PFSK-1 (cell line): ENCODE measurements around the gene SLC22A23.

ENCODE experiments used
- FOXP2 ChIP-seq: optimal IDR thresholded peaks from 2 replicates; pipeline ENCODE3; 2011; ENCODE audit warnings: borderline replicate concordance, control low read depth, inconsistent platforms; ENCODE audit not compliant: insufficient read depth; ENCODE audit errors: extremely low read length, extremely low read depth
- POLR2AphosphoS5 ChIP-seq: IDR thresholded peaks from 2 replicates; pipeline ENCODE4 v1.6.1; 2012; ENCODE audit warnings: low read depth, mild to moderate bottlenecking, control low read depth, low read length, moderate library complexity
- SIN3A ChIP-seq: IDR thresholded peaks from 2 replicates; pipeline ENCODE4 v1.6.1; 2012; ENCODE audit warnings: mild to moderate bottlenecking, low read length, moderate library complexity, borderline replicate concordance; ENCODE audit not compliant: insufficient read depth
- TAF1 ChIP-seq: IDR thresholded peaks from 2 replicates; pipeline ENCODE4 v1.6.1; 2012; ENCODE audit warnings: low read length, control low read depth, borderline replicate concordance; ENCODE audit not compliant: insufficient read depth
- TF ChIP-seq, protein P1 (sequence below), 2 experiments: IDR thresholded peaks; 2 replicates each; pipeline versions ENCODE4 v1.6.1 to v1.8.0; 2011 to 2012; ENCODE audit warnings: low read depth in 2 of 2, low read length in 2 of 2, control low read depth in 1 of 2, inconsistent platforms in 1 of 2, mild to moderate bottlenecking in 1 of 2, moderate library complexity in 1 of 2; ENCODE audit not compliant: insufficient read depth in 1 of 2

Gene SLC22A23

DNA sequence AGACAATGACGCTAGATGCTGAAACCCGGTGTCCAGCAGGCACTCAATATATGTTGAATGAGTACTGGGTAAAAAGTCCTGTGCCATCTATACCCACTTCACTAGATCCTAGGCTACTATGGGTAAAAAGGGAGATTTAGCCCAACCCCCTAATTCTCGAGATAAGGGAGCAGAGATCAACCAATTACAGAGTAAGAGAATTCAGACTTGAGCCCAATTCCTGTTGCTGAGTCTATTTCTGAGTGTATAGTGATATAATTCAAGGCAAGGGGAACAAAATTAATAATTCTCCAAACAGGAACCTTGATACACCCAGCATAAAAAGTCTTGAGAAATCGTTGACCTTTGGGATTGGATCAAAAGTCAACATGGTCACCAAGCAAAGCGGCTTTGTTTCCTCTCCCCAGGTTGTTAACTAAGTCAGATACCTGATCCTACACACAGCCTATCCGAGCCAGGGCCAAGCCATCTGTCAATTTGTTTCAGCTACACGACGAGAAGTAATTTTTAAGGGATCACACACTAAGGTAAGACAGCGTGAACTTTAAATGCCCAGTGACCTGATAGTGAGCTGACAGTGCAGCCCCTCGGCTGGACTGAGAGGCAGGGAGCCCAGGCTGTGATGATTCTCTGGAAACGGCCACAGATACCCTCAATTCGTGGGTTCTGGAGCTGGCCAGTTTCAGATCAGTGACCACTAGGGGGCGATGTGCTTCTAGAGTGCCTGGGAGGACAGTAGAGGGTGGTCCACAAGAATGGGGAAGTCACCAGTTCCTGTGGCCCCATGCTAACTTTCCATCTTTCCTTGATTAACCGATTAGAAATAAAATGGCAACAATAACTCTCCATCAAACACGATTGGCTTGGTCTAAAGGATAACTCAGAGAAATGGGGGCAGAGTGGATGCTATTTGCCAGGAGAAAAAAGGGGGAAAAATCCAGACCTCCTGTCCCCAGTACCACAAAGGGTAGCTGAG, 46.2 kb downstream of the SLC22A23 start:
- TF ChIP-seq, protein P1, sequence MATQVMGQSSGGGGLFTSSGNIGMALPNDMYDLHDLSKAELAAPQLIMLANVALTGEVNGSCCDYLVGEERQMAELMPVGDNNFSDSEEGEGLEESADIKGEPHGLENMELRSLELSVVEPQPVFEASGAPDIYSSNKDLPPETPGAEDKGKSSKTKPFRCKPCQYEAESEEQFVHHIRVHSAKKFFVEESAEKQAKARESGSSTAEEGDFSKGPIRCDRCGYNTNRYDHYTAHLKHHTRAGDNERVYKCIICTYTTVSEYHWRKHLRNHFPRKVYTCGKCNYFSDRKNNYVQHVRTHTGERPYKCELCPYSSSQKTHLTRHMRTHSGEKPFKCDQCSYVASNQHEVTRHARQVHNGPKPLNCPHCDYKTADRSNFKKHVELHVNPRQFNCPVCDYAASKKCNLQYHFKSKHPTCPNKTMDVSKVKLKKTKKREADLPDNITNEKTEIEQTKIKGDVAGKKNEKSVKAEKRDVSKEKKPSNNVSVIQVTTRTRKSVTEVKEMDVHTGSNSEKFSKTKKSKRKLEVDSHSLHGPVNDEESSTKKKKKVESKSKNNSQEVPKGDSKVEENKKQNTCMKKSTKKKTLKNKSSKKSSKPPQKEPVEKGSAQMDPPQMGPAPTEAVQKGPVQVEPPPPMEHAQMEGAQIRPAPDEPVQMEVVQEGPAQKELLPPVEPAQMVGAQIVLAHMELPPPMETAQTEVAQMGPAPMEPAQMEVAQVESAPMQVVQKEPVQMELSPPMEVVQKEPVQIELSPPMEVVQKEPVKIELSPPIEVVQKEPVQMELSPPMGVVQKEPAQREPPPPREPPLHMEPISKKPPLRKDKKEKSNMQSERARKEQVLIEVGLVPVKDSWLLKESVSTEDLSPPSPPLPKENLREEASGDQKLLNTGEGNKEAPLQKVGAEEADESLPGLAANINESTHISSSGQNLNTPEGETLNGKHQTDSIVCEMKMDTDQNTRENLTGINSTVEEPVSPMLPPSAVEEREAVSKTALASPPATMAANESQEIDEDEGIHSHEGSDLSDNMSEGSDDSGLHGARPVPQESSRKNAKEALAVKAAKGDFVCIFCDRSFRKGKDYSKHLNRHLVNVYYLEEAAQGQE (IDR thresholded peaks at IDR 0.05; ENCODE audit: insufficient read depth in 1 of 2, low read depth in 2 of 2, low read length in 2 of 2): no peak
- TF ChIP-seq TAF1 (no peak), FOXP2 (no peak), POLR2AphosphoS5 (no peak), SIN3A (no peak)

DNA sequence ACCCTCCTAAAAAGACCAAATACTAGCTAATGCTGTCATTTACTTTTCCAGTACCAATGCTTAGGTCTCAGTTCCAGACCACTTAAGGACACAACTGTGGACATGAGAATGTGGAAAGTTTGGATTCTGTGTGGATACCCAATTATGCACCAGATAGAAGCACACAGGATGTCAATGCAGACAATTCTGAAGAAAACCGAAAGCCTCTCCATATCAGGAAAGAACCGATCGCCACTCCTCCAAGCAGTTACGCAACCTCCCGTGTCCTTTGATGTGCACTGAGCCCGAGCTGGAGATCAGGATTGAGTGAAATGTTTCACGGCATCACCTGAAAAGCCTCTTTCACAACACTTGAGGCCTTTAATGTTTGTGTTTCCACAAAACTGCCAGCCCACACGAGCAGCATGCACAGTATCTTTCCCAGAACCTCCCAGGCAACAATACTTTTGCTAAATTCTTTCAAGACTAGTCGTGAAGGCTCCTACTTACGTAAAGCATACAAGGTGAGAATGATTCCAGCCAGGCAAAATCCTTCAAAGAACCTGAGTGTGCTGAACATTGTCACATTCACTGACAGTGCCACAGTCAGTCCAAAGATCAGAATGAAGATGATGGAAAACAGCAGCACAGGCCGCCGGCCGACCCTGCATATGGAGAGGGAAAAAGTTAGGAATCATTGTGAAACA, 47.0 kb downstream of the SLC22A23 start:
- TF ChIP-seq TAF1 (no peak), POLR2AphosphoS5 (no peak)

DNA sequence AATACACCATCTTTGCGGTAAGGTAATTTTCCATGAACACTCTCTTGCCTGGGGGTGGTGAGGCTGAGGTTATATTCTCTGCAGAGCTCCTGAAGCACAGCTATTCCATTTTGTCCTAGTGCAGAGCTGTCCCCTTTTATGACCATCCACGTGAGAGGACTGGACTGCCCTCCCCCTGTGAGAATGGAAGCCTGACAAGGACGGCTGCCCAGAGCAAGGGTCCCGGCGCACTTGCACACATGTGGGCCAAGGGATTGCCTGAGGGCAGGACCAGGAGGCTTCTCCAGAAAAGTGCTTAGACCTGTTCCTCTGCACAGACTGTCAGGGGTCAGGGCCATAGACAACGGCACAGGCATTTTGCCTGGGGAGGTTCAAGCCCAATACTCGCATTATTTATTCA, 48.2 kb downstream of the SLC22A23 start:
- TF ChIP-seq POLR2AphosphoS5 (no peak), FOXP2 (no peak), TAF1 (no peak), SIN3A (no peak)
- TF ChIP-seq, protein P1 (IDR thresholded peaks at IDR 0.05; ENCODE audit: insufficient read depth in 1 of 2, low read depth in 2 of 2, low read length in 2 of 2): no peak

DNA sequence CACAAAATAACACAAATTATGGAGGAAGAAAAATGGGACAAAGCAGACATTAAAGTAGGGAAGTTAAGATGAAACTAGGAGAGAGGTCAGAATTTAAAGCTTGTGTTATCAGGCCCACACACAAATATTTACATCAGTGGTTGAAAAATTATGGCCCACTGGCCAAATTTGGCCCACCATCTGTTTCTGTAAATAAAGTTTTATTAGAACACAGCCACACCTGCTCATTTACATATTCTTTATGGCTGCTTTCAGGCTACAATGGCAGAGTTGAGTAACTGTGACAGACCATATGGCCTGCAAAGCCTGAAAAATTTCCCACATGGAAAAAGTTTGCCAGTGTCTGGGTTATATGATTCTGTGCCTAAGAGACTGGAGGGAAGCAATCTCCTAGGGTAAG, 49.0 kb downstream of the SLC22A23 start:
- TF ChIP-seq FOXP2: no peak
- TF ChIP-seq SIN3A: no peak
- no peak for TF ChIP-seq TAF1
- TF ChIP-seq, protein P1 (IDR thresholded peaks at IDR 0.05; ENCODE audit: insufficient read depth in 1 of 2, low read depth in 2 of 2, low read length in 2 of 2): no peak
- TF ChIP-seq POLR2AphosphoS5: no peak

DNA sequence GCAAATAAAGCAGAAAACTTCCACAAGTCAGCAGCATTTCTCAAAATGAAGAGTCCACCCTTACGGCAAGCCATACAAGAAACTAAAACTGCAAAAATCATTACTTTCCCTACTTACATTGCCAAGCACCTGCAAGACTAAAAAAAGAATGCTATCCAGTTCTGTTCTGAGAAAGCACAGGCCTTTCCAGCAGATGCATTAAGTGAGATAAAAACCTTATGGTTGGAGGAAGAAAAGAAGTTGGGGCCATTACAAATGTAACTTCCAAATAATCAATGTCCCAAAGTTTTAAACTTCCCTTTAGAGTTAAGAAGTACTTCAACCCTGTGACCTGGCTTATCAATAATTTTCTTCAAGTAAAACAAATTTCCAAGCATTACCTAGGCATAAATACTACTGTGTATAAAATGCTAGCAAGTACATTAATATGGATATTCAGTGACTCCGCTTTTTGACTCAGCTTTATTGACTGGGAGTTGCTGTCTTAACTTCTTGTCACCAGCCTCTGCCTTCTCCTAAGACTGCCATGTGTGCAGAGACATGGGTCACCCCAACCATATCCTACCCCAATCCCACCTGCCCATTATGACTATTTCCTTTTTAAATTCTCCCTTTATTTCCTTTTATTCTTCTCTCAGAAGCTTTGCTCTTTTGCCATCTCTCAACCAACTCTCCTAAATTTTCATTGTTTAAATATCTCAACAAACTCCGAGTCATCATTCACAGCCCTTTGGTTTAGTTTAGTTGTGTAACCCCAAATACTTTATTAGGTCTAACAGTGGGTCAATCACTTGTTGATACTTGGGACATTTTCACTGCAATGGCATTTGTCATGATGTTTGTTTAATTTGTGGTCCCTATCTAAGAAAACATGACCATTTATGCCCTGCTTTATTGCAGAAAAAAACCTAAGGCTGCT, 49.7 kb downstream of the SLC22A23 start:
- TF ChIP-seq SIN3A (no peak), TAF1 (no peak), FOXP2 (no peak), POLR2AphosphoS5 (no peak)
- TF ChIP-seq, protein P1 (IDR thresholded peaks at IDR 0.05; ENCODE audit: insufficient read depth in 1 of 2, low read depth in 2 of 2, low read length in 2 of 2): no peak
